ENCODE data around the gene TRIM44. TPM values are rescaled to one million over a fixed set of nuclear protein-coding genes. Genes with fewer than 3 reads are reported as not detected.
"Not testable (repeated sequence)": the region's sequence is repeated elsewhere in the genome, so short reads cannot be mapped to it uniquely, and the experiment has no call there.

The TRIM44 gene
- total RNA-seq, 1 experiment from 2014 or later = 32.2 TPM

DNA sequence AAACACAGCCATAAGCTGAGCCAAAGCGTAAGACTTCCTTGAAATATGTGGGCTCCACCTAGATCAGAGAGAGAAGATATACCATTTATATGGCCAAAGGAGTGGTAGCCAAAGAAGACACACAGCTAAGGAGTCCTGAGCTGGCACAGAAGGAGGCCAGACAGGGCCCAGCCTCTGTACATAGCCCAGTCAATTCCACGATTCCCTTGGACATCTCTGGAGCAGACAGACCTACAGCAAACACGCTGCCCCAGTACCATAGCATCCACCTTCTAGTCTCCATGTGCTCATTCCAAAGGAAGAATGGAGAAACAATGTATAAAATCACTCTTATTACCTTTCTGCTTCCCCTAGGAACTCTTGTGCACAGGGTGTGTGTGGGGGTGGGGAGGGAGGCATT lies 179.2 kb downstream of the TRIM44 start:
- in situ Hi-C loops (cut with HindIII; ENCODE audit: low pct_unique_long_range_greater_than_20kb, low sequenced_read_pairs) = no loop called here
- no peak for DNase-seq (ENCODE audit: low read depth, low spot score)

DNA sequence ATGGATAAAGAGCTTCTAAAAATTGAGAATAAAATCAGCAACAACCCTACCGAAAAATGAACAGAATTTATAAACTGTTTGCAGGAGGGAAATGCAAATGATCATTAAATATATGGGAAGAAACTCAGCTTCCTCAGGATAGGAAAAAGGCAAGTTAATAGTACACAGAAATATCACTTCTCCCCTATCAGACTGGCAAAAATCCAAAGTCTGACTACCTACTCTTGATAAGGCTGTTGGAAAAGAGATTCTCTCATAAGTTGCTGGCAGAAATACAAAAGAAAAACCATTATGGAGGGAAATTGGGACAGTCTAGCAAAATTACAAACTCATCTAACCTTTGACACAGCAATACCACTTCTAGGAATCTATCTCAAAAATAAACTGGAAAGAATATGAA lies 180.4 kb downstream of the TRIM44 start:
- in situ Hi-C loops (cut with HindIII; ENCODE audit: low pct_unique_long_range_greater_than_20kb, low sequenced_read_pairs) = no loop called here
- DNase-seq (ENCODE audit: low read depth, low spot score) = no peak

DNA sequence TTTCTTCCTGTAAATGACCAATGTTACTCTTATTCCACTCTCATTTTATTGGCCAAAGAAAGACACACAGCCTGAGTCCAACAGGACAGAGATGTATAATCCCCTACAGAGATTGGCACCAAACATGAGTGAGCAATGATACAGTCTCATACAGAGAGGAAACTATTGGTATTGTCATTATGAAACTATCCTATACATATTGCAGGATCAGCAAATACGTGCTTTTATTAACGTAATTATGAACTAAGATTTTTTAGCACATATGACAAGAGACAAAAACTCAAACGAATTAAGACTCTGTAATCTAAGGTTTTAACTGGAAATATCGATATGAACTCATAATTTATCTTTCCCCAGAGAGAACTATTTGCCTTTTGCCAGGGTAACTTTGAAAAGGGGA lies 182.0 kb downstream of the TRIM44 start:
- no peak for DNase-seq (ENCODE audit: low read depth, low spot score)
- in situ Hi-C loops (cut with HindIII; ENCODE audit: low pct_unique_long_range_greater_than_20kb, low sequenced_read_pairs) = no loop called here

DNA sequence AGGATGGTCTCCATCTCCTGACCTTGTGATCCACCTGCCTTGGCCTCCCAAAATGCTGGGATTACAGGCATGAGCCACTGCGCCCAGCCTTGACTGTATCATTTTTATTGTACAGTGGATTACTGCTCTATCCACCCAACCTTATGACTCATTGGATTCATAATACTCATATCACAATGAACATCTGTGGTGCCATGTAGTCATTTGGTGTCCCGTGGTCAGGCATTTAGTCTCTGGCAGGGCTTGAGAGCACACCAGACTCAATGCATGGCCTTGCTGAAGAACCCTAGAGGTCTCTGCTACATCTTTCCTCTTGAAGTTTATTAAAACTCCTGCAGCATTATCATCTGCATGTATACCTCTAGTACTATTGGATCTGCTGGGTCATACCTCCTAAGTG lies 183.3 kb downstream of the TRIM44 start:
- in situ Hi-C loops (cut with HindIII; ENCODE audit: low pct_unique_long_range_greater_than_20kb, low sequenced_read_pairs) = no loop called here
- DNase-seq (ENCODE audit: low read depth, low spot score) = no peak

DNA sequence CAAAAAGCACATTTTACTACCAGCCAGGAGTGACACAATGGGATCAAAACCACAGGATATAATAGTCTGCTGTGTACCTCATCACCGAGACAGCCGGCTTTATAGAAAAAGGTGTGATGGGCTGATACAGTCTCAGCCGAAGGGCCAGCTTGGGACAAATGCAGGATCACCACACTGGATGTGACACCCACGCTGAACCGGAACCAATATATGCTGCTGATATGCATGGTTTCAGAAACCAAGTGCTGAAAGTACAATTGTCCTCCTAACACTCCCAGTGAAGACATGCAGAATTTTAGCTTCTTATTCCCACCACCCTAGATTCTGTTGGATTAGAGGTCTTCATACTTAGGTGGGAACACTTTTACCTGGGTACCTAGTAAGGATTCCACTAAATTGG lies 184.3 kb downstream of the TRIM44 start:
- no peak for DNase-seq (ENCODE audit: low read depth, low spot score)
- in situ Hi-C loops (cut with HindIII; ENCODE audit: low pct_unique_long_range_greater_than_20kb, low sequenced_read_pairs) = no loop called here

- DNase-seq (ENCODE audit: low read depth, low spot score) = no peak
- in situ Hi-C loops (cut with HindIII; ENCODE audit: low pct_unique_long_range_greater_than_20kb, low sequenced_read_pairs) = no loop called here
These were observed 184.9 kb downstream of the TRIM44 start for GRCh38 chr11:35847473-35847872.

GRCh38 chr11:35848616-35849015 lies 186.0 kb downstream of the TRIM44 start:
- DNase-seq (ENCODE audit: low read depth, low spot score) = no peak
- in situ Hi-C loops (cut with HindIII; ENCODE audit: low pct_unique_long_range_greater_than_20kb, low sequenced_read_pairs) = no loop called here

DNA sequence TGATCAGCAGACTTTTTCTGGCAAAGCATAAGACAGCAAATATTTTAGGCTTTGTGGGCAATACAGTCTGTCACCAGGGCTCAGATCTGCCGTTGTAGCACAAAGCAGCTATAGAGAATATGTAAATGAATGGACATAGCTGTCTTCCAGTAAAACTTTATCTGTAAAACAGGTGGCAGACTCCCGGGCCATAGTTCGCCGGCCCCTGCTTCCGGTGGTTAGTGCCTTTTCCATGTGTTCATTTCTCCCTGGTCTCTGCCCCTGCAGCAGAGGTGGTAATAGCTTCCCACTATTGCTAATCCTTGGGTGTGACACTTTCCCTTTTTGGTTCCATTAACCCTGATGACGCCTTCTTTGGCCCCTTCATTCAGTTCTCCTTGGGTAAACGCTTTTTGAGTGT lies 187.6 kb downstream of the TRIM44 start:
- DNase-seq (ENCODE audit: low read depth, low spot score) = no peak
- in situ Hi-C loops (cut with HindIII; ENCODE audit: low pct_unique_long_range_greater_than_20kb, low sequenced_read_pairs) = no loop called here

GRCh38 chr11:35851342-35851741 lies 188.8 kb downstream of the TRIM44 start:
- in situ Hi-C loops (cut with HindIII; ENCODE audit: low pct_unique_long_range_greater_than_20kb, low sequenced_read_pairs) = no loop called here
- DNase-seq (ENCODE audit: low read depth, low spot score) = no peak

GRCh38 chr11:35852056-35852455 lies 189.5 kb downstream of the TRIM44 start:
- DNase-seq (ENCODE audit: low read depth, low spot score) = no peak
- in situ Hi-C loops (cut with HindIII; ENCODE audit: low pct_unique_long_range_greater_than_20kb, low sequenced_read_pairs) = no loop called here

DNA sequence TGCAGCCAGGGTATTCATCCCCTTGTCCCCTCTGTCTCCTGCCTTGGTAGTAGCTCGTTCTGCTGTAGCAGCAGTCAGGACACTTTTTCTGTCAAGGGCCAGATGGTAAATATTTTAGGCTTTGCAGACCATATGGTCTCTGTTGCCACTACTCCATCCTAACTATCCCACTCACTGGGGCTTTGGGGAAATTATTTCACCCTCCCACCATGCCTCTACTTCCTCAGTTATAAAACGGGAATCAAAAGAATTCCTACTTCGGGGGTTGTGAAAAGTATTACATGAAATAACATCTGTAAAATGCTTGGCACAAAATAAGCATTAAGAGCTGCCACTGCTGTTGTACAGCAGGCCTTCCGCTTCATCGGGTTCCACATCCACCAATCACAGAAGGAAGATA lies 191.4 kb downstream of the TRIM44 start:
- in situ Hi-C loops (cut with HindIII; ENCODE audit: low pct_unique_long_range_greater_than_20kb, low sequenced_read_pairs) = no loop called here
- no peak for DNase-seq (ENCODE audit: low read depth, low spot score)

GRCh38 chr11:35855671-35856070 lies 193.1 kb downstream of the TRIM44 start:
- in situ Hi-C loops (cut with HindIII; ENCODE audit: low pct_unique_long_range_greater_than_20kb, low sequenced_read_pairs) = no loop called here

DNA sequence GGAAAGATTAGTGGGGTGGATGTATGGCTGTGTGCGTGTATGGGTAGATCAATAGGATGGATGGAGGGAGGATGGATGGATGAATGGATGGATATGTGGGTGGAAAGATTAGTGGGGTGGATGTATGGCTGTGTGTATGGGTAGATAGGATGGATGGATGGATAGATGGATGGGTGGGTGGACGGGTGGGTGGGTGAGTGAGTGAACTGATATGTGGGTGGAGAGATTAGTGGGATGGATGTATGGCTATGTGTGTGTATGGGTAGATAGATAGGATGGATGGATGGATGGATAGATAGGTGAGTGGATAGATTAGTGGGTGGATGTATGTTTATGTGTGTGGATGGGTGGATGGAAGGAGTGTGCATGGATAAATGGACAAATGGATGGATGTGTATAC lies 193.7 kb downstream of the TRIM44 start:
- no peak for DNase-seq (ENCODE audit: low read depth, low spot score)
- in situ Hi-C loops (cut with HindIII; ENCODE audit: low pct_unique_long_range_greater_than_20kb, low sequenced_read_pairs) = no loop called here

More at GRCh38 chr11:35855671-35856070, 193.1 kb downstream of the TRIM44 start:
- no peak for DNase-seq (ENCODE audit: low read depth, low spot score)

DNA sequence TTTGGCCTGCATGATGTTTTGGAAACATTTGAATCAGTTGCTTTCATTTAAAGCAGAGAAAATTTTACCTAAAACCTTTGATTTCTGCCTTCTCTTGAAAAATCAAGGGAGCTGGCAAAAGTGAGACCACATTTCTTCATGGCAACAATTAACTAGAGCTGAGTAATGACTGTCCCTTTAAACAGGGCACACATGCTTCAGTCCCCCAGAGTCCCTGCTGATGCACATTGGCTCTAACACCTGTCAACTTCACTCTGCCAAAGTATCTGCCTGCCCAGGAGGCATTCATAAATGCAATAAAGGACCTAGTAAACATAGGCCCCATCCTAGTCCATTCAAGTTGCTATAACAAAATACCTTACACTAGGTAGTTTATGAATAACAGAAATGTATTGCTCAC lies 194.2 kb downstream of the TRIM44 start:
- DNase-seq (ENCODE audit: low read depth, low spot score) = no peak
- in situ Hi-C loops (cut with HindIII; ENCODE audit: low pct_unique_long_range_greater_than_20kb, low sequenced_read_pairs) = no loop called here

- in situ Hi-C loops (cut with HindIII; ENCODE audit: low pct_unique_long_range_greater_than_20kb, low sequenced_read_pairs) = no loop called here
- no peak for DNase-seq (ENCODE audit: low read depth, low spot score)
These were observed 195.3 kb downstream of the TRIM44 start for GRCh38 chr11:35857922-35858321.

- in situ Hi-C loops (cut with HindIII; ENCODE audit: low pct_unique_long_range_greater_than_20kb, low sequenced_read_pairs) = no loop called here
- DNase-seq (ENCODE audit: low read depth, low spot score) = no peak
These were observed 196.7 kb downstream of the TRIM44 start for GRCh38 chr11:35859301-35859700.

GRCh38 chr11:35860194-35860593 lies 197.6 kb downstream of the TRIM44 start:
- in situ Hi-C loops (cut with HindIII; ENCODE audit: low pct_unique_long_range_greater_than_20kb, low sequenced_read_pairs); DNase-seq (ENCODE audit: low read depth, low spot score): not testable (repeated sequence)

DNA sequence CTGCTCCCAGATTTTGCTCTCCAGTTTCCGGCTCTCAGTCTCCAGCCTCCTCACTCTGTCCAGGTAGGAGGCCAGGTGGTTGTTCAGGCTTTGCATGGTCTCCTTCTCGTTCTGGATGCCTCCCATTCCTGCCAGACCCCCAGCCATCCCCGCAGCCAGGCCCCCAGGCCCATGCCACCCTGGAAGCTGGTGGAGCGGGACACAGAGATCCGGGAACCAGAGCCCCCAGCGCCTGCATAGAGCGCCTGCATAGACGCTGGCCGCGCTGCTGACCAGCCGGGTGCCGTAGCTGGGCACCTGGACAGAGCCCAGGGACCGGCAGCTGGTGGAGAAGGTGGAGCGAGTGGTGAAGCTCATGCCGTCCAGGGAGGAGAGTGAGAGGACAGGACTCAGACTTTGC lies 198.6 kb downstream of the TRIM44 start:
- in situ Hi-C loops (cut with HindIII; ENCODE audit: low pct_unique_long_range_greater_than_20kb, low sequenced_read_pairs) = no loop called here
- no peak for DNase-seq (ENCODE audit: low read depth, low spot score)

- in situ Hi-C loops (cut with HindIII; ENCODE audit: low pct_unique_long_range_greater_than_20kb, low sequenced_read_pairs) = no loop called here
- DNase-seq (ENCODE audit: low read depth, low spot score) = no peak
These were observed 200.1 kb downstream of the TRIM44 start for GRCh38 chr11:35862666-35863065.

GRCh38 chr11:35864131-35864530 lies 201.6 kb downstream of the TRIM44 start:
- in situ Hi-C loops (cut with HindIII; ENCODE audit: low pct_unique_long_range_greater_than_20kb, low sequenced_read_pairs) = no loop called here

More at GRCh38 chr11:35864131-35864530, 201.6 kb downstream of the TRIM44 start:
- no peak for DNase-seq (ENCODE audit: low read depth, low spot score)
